Hepatic stellate cell (primary cell): ENCODE measurements around the gene PPP1R14B.

Experiments used
- DNase-seq: peaks from one replicate; pipeline ENCODE4 v3.0.0; 2011; ENCODE audit warnings: low spot score

PPP1R14B gene

GRCh38 chr11:64230985-64231365, 15.8 kb downstream of the PPP1R14B start:
- DNase-seq = no peak

DNA sequence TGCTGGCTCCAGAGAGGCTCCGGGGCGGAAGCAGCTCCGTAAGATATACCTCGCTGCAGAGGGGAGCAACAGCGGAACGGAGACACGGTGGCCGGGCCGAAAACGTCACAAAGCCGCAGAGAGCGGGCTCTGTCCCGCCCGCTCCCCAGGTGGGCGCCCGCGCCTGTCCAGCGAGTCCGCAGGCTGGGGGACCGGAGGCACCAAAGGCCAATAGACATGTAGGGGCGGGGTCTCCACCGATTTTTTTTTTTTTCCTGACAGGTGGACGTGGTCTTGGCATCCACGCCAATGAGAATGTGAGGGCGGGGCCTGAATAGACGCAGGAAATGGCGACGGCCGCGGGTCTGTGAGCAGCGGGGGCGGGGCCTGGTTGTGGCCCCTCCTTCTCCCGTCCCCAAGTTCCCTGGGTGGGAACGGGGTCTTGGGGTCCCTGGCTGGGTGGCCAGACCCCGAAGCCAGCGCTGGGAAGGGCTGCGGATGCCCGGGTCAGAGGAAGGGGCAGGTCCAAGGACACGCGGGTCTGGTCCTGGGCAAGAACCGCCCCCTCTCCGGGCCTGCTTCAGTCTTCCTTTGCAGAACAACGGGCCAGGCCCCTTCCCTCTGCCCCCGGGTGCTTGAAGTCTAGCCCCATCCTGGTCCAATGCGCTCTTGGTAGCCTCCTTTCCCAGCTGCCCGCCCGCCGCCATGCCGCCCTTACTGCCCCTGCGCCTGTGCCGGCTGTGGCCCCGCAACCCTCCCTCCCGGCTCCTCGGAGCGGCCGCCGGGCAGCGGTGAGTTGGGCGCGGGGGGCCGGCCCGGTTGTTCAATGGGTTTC, 16.4 kb downstream of the PPP1R14B start, which contains the start of gene DNAJC4:
TSS of gene DNAJC4 (plus strand) at position 378 of the 814 bp plus-strand sequence. CDS start at position 685, 307 bp downstream.
- peak; percentile 81 for DNase-seq

GRCh38 chr11:64229744-64230170, 17.0 kb downstream of the PPP1R14B start:
- DNase-seq = no peak

DNA sequence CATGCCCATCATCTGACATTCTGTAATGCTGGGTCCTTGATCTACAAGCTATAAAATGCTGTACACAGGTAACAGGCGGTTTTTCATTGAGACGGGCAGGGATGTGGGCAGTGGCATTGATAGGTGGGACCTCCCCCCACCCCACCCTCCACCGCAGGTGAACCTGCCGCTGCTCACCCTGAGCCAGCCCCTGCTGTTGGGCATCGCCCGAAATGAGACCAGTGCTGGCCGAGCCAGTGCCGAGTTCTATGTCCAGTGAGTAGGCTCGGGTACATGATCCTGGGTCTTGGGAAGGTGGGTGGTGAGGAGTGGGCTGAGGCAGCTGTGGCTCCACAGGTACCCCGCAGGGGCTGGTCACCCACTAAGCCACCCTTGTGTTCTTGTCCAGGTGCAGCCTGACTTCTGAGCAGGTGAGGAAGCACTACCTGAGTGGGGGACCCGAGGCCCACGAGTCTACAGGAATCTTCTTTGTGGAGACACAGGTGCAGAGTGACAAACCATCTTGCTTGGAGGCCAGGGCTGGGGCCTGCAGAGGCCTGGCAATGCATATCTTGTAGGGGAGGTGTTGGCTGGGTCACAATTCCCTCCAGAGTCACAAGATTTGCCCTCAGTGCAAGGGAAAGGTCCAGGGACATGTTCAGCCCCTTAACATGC, 17.5 kb downstream of the PPP1R14B start:
- DNase-seq = no peak

GRCh38 chr11:64227405-64227956, 19.3 kb downstream of the PPP1R14B start:
- no peak for DNase-seq

GRCh38 chr11:64226507-64227051, 20.2 kb downstream of the PPP1R14B start:
- DNase-seq = peak; percentile 43

- peak; percentile 95 for DNase-seq
Observed at GRCh38 chr11:64225608-64226506, 20.9 kb downstream of the PPP1R14B start, which contains the start of the genes NUDT22 and TRPT1. Gene NUDT22, plus strand, starts transcription at chr11:64226274. Its CDS starts 379 bp downstream, at chr11:64226653. Gene TRPT1, minus strand, starts transcription at chr11:64226186. Its CDS starts 326 bp downstream, at chr11:64225860.

DNA sequence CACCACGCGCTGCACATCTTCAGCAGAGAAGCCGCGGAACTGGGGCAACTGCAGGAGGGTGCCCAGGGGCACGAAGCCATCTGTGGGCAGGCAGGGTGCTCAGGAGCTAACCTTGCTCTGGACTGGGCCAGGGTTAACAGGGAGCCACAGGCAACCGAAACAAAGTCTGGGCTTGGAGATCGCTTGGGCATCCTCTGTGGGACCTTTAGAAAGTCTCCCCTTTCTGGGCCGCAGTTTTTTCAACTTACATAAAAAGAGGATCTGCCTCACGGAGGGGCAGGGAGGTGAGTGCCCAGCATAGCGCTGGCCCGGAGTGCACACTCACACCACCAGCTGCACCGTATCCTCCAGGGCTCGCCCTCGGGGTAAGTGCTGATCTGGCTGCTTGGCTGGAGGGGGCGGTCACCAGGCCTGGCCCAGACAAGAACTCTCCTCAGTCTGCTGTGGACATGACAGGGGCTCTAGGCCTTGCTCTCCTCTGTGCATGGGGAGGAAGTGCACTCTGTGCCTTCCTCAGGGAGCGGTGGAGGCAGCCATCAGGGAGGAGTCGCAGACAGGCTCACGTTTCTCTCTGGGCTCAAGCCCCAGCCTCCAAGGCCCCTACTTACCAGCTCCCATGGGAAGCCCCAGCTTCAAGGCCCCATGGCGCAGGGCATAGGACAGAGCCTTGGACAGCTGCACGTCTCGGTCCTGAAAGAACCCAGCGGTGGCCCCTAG, 21.7 kb downstream of the PPP1R14B start:
- no peak for DNase-seq

GRCh38 chr11:64224151-64224890, 22.4 kb downstream of the PPP1R14B start:
- DNase-seq = no peak

- DNase-seq = no peak
Observed at GRCh38 chr11:64223001-64223651, 23.6 kb downstream of the PPP1R14B start.

GRCh38 chr11:64222651-64223000, 24.1 kb downstream of the PPP1R14B start:
- DNase-seq = no peak

DNA sequence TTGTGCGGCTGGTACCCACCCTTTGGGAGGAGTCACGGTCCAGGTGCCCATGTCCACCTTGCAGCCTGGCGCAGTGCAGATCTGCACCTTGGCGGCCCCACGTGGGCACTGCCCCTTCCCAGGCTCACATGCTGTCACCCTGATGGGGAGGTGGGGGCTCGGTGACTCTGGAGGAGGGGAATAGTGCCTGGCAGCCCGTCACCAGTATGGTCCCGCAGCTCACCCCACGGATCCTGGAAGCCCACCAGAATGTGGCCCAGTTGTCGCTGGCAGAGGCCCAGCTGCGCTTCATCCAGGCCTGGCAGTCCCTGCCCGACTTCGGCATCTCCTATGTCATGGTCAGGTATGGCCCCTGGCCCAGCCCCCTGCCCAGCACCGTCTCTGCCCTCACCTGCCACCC, 25.9 kb downstream of the PPP1R14B start:
- no peak for DNase-seq

GRCh38 chr11:64220271-64220670, 26.5 kb downstream of the PPP1R14B start:
- no peak for DNase-seq

- DNase-seq = no peak
Observed at GRCh38 chr11:64219755-64220154, 27.0 kb downstream of the PPP1R14B start.

- DNase-seq = no peak
Observed at GRCh38 chr11:64219354-64219684, 27.4 kb downstream of the PPP1R14B start.

GRCh38 chr11:64218628-64219353, 28.0 kb downstream of the PPP1R14B start:
- DNase-seq = no peak

GRCh38 chr11:64216879-64217278, 29.9 kb downstream of the PPP1R14B start:
- DNase-seq = no peak

DNA sequence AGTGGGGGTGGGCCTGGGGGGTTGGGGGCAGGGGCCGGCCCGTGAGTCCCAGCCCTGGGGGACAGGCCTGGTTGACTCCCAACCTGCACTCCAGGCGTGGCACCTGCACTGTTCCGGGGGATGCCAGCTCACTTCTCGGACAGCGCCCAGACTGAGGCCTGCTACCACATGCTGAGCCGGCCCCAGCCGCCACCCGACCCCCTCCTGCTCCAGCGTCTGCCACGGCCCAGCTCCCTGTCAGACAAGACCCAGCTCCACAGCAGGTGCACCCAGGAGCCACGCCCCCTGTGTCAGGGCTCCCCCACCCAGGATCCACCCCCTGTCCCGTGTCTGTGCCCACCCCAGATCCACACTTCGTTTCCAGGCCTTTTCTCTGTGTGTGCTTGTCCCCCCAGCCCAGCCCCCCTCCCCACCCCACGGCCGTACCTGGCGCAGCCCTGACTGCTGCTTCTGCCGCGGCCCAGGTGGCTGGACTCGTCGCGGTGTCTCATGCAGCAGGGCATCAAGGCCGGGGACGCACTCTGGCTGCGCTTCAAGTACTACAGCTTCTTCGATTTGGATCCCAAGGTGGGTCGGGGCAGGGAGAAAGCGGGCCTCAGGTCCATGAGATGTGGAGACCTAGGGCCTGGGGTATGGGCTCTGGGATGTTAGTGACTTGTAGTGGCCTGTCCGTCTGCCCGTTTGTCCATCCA, 35.4 kb downstream of the PPP1R14B start:
- DNase-seq = no peak
